HG02610 (cell line): Measurements from ENCODE around the gene CLTRN.
"Not testable (repeated sequence)": the region's sequence is repeated elsewhere in the genome, so short reads cannot be mapped to it uniquely, and the experiment has no call there.

Experiments used
- ATAC-seq: cut with Tn5 transposase; IDR thresholded peaks from one replicate; pipeline ENCODE4 v1.9.1; 2021; ENCODE audit warnings: mild to moderate bottlenecking, moderate library complexity; ENCODE audit not compliant: unreplicated experiment

Gene CLTRN, protein sequence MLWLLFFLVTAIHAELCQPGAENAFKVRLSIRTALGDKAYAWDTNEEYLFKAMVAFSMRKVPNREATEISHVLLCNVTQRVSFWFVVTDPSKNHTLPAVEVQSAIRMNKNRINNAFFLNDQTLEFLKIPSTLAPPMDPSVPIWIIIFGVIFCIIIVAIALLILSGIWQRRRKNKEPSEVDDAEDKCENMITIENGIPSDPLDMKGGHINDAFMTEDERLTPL

DNA sequence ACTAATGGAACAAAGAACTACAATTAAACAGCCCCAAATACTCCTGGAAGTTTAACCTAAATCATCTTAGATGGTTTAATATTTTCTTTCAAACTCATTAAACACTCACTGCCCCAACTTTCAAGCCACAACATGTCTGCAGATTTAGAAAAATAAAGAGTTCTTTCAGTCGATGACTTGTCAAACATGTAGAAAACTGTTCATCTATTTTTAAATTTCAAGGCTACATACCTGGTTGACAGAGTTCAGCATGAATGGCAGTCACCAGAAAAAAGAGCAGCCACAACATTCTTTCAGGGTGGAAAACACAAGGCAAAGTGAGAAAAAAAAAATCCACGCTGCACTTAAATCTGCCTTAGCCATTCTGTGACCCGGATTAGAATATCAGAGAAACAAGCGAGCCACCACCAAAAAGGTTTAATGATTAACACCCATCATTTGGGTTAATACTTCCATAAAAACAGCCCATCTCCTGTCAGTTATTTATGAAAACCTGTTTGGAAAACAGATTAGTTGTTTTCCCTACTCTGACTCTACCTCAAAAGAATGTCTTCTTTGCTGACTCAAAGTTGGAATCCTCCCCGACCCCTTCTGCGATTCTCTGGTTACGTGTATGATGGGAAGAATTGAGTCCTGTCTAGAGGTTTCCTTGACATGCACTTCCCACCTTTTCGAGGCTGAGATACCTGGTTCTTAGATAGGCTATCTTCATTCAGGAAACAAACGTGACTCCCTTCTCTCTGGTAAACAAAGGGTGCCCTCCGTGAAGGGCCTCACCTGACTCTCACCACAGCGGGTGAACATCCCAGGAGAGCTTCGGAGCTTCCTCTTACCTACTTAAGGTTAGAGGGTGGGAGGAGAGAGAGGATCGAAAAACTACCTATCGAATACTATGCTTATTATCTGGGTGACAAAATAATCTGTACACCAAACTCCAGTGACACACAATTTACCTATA lies at the start of gene CLTRN:
CLTRN (minus strand) TSS at position 319 of the 958 bp plus-strand sequence; CDS start at position 289, 30 bp downstream.
- no peak for ATAC-seq

DNA sequence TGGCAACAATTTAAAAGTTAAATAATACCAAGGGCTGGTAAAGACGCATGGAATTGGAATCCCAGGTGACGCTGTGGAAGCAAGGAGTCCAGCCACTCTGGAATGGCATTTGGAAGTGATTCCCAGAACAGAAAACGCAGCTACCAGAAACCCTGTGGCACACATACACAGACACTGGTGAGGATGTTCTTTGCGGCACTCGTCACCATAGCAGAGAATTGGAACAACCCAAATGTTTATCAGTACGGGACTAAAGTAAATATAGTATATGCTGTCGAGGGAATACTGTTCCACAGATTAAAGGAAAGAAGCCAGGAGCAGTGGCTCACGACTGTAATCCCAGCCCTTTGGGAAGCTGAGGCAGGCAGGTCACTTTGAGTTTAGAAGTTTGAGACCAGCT lies 39.7 kb upstream of the CLTRN start:
- ATAC-seq, result not testable (repeated sequence)

DNA sequence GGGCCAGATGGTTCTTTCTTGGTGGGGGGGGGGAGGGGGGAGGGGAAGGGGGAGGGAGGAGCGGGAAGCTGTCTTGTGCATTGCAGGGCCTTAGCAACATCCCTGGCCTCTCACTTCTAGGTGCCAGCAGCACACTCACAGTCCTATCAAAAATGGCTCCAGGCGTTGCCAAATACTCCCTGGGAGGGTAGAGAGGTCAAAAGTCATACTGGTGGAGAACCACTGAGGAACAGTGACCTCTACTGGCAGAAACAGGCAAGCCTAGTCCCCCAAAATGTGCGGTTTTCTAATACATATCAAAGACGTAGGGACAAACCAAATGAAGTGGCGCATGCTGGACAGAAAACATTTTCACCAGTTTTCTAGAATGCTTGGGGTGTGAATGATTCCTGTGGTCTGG lies 39.2 kb upstream of the CLTRN start:
- ATAC-seq, result not testable (repeated sequence)

DNA sequence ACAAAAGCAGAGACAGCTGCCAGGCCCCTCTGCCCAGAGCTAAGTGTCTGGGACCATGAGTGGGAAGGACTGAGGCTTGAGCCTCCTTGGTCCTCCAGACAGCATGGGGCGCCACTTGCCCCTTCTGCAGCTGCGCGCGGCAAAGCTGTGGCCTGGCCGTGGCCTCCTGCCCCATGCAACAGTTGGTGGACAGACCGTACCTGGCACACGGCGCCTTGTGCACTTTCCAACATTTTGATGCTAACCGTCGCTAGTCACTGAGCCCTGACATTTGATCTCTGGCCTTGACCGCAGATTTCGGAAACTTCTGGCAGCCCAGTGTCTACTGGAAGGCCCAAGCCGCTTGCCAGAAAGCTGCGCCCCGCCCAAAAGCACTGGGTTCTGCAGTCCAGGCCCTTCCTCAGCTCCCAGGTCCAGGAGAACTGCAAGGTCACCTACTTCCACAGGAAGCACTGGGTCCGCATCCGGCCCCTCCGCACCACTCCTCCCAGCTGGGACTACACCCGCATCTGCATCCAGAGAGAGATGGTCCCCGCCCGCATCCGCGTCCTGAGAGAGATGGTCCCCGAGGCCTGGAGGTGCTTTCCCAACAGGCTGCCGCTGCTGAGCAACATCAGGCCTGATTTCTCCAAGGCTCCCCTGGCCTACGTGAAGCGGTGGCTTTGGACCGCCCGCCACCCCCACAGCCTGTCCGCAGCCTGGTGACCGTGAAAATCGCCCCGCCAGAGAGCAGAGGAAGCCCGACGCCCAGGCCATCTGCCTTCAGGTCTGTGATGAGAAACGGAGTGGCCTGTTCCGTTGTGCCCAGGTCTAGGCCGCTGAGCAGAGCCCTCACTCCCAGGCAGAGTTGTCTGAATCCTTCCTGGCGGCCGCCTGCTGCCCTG lies 38.1 kb upstream of the CLTRN start:
- no peak for ATAC-seq

DNA sequence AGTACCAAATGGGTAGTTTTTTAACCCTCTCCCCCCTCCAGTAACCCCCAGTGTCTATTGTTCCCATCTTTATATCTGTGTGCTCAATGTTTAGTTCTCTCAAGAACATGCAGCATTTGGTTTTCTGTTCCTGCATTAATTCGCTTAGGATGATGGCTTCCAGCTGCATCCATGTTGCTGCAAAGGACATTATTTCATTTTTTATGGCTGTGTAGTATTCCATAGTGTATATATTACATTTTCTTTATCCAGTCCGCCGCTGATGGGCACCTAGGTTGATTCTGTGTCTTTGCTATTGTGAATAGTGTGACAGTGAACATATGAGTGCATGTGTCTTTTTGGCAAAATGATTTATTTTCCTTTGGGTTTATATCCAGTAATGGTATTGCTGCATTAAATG lies 31.9 kb upstream of the CLTRN start:
- no peak for ATAC-seq

DNA sequence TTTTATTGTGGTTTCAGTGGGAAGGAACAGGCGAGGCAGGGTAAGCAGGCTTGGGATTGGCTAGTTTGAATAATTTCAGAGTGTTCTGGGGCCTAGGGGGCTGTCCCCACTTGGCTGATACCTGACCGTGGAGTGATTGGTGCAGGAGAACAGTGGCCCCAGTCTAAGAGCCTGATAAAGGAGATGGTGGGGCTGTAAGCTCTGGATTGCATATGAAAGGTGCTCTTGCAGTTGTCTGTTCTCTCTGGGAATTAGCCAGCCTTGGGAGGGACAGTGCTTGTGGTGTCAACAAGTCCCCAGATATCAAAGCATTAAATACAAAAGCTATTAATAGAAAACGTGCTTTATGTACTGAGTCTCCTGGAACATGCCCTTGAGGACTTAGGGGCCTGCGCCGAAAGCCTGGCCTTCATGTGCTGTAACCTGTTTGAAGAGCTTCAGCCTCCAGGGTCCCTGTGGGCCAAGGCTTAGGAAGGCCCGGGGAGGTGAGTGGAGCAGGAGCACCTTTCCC lies 30.4 kb upstream of the CLTRN start:
- ATAC-seq, result no peak

DNA sequence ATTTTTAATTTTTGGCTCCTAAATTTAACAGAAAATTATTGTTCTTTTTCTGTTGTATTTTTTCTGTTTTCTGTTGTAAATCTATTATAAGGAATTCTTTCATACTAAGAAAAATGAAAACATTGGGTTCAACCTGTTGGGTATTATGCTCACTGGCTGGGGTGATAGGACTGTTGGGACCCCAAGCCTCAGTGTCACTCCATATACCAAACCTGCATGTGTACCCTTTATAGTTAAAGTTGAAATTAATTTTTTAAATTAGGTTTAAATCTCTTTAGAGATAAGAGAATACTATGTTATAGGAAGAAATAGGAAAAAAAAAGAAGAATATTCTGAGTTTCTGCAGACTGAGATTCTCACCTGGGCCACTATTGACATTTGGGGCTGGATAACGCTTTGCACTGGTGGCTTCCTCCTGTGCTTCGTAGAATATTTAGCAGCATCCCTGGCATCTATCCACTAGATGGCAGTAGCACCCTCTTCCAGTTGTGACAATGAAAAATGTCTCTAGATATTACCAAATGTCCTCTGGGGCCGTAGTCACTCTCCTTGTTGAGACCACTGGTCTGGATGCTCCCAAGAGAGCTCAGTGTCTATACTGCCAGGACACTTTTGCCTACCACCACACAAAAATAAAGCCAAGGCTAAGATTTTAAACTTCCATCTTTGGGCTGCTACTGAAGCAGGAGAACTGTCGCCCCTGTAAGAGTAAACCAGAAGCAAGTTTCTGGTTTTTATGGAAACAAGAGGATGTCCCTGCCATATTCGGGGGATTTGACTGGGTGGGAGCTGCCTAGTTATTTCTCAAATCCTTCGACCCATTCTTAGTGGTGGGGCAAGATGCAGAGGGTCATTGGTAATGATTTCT lies 22.4 kb upstream of the CLTRN start:
- ATAC-seq, result peak; percentile 68

DNA sequence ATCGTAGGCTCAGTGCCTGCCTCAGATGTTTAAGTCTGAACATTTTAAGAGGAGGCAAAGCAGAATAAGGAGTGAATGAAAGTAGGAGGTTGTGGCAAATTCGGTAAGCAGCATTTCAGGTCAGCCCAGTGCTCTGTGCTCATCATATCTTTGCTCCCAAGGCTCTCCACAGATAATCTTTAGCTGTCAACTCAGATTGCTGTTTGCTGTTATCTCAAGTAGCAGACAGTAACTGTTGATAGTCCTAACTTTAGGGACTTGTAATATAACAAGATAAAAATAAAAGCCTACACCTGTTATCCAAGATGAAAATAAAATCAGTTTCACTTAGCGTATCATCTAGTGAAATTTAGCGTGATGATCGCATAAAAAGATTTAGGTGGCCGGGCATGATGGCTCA lies 18.6 kb upstream of the CLTRN start:
- ATAC-seq, result no peak

DNA sequence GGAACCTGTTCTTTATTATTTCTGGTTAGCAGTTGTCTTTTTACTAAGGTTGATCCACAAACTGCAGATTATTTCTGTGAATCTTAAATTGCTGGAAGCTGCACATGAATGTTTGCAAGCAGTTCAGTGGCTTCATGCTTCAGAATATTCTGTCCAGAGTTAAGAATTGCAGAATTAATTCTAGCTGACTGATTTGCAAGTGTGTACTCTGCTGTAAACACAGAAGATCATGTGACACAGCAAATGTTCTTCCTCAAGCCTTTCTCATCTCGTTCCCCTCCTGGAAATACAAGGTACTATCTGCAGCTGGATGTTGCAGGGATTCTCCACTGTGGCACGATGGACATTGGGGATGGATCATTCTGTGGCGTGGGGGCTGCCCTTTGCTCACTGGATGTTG lies 16.8 kb upstream of the CLTRN start:
- ATAC-seq, result no peak

DNA sequence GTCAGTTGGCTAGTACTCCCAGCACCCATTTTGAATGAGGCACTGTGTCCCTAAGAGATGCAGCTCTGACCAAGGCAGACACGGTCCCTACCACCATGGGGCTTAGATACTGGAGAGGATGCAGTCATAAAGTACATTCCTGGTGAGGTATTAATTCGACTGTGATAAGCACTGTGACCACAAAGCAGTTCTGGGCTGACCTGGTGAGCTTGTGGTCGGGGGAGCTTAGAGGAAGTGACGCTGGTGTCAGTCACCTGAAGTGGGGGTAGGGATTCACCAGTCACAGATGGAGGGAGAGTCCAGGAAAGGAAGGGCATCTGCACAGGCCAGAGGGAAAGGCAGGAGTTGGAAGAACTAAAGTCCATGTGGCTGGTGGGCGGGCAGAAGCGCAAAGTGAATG lies 15.8 kb upstream of the CLTRN start:
- no peak for ATAC-seq

DNA sequence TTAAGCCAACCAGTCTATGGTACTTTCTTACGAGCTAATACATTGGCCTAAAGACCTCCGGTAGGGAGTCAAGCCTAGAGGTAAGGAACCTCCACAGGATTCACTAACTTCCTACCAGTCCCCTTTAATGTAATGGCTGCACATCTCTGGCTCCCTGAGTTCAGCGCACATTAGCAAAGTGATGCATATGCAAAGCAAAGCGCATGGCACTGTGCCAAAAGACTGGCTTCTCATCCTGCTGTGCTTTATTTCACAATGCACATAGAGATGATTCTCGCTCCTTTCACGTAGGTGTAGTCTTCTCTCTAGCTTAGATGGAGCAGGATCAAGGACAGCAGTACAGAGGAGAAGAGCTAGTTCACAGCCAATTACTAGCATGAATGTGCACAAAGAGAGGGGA lies 14.6 kb upstream of the CLTRN start:
- no peak for ATAC-seq

DNA sequence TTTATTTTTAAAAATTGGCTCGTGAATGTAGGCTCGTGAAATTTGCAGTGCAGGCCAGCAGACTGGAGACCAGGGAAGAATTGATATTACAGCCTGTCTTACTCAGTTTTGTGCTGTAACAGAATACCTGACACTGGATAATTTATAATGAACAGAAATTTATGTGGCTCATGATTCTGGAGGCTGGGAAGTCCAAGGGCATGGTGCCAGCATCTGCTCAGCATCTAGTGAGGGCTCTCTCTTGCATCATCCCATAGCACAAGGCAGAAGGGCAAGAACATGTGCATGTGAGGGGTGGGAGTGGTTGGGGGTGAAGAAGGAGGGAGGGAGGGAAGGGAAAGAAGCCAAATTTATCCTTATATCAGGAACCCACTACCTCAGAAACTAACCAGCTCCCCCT lies 13.7 kb upstream of the CLTRN start:
- ATAC-seq, result no peak

DNA sequence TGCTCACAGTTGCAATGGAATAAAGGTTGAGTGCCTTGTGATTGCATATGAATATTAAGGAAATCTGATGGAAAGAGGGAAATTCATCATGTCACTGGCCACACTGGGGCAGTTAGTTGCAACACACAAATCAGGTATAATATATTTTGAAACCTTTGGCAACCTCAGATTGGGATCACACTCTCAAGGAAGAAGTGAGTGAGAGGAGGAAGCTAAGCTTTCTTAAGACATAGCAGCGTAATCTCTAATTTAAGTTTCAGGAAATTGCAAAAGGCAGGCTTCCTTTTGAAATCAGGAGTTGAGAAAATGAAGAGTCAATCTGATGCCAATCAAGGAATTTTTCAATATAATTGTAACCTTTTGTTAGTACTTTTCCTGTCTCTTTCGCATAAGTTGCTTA lies 12.3 kb upstream of the CLTRN start:
- ATAC-seq, result no peak

DNA sequence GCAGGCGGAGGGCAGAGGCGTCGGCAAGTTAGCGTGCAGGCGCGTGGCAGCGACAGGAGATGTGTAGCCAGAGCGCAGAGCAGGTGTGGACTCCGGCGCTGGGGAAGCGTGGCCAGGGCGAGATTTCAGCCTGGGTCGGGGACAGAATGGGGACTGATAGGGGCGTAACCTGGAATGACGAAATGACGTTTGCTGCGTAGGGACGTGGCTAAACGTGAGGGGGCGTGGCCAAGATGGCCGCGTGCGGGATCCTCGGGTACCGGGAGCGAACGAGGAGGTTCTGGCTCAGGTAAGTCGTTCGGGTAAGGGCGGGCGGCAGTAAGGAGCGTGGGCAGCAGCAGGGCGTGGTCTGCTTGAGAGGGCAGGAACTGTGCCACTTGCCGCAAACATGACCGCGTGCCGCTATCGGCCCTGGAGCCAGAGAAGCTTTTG lies 10.9 kb upstream of the CLTRN start:
- ATAC-seq, result peak; percentile 58

DNA sequence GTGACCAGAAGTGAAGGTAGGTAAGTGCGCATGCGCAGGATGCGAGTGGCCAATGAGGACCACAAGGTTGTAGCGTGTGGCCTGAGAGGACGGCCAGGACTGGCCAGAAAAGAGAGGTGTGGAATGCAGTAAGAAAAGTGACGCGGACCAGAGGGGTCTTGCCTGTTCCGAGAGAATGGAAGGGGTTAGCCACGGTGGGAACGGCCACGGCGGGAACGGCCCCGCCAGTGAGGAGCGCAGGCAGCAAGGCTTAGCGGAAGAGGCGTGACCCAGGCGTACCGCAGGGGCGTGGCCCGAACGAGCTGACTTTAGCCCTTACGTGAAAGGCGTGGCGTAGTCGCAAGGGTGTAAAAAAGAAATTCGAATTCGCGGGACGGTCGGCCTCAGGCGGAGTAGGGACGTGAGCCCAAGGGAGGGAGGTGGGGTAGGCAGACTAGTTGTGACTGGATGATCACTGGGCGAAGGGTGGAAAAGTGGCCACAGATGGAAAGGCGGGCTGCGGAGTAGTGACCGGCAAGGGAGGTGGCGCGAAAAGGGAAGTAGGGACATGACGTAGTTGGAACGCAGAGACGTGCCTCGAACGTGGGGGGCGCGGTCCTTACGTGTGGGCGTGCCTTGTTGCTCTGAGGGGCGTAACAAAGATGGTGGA lies 10.4 kb upstream of the CLTRN start:
- ATAC-seq, result peak; percentile 79

DNA sequence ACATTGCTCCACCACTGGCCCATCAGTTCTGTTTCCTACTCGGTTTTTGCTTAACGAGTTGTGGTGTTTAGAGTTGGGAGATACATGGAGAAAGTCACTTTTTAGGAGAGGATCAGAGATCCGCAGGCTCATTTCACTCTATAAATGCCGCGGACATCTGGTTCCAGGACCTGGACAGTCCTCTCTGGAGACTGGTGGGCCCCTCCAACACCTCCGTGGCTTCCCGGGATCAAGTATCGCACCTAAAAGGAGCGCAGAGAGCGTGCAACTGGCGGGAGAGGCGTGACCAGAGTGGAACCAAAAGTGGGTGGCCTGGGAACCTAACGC lies 9.9 kb upstream of the CLTRN start:
- ATAC-seq, result no peak

DNA sequence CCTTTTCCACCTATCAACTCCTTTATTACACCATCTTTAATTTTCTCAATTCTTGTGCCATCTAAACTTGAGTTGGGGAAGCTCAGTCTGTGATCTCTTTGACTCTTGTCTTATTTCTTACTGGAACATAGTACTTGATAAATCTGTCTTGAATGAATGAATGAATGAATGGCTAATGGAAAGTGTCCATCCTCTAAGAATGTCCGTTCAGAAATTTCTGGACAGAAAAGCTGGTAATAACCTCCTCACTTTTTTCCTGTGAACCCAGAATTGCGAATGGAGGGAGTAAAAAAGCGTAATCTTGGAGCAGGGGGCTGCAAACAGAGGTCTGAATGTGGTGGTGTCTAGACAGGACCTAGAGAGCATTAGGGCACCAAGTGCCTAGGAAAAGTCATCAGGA lies 9.4 kb upstream of the CLTRN start:
- ATAC-seq, result no peak

DNA sequence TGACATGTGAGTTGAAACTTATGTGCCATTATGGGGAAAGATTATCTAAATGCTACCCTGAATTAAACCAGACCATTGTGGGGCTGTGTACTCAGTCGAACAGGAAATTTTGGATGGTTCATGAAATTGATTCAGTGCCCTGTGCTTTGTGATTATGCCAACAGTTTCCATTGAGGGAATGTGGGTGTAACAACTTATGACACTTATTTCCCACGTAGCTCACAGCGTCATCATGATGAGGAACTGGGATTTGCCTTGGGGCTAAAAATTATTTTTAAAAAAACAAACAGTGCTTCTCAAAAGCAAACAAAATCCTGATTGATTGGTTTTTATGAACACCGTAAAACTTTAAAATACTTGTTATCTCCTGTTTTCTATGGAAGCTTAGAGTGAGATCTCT lies 8.3 kb upstream of the CLTRN start:
- no peak for ATAC-seq

DNA sequence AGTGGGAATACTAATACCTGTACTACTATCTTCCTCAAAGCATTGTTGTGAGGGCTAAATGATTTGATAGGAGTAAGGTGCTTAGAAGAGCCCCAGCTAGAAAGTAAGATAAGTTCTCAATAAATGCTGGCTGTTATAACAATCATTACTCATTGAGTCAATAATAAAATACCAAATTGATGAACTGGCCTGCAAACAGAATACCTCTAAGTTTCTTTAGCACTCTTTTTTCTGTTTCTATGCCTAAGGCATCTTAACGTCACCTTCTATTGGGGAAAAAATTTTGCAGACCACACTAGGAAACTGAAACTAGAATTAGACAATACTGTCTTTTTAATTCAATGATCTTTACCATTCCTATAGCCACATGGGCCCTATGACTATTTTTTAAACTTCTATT lies 1.2 kb downstream of the CLTRN start:
- ATAC-seq, result no peak

DNA sequence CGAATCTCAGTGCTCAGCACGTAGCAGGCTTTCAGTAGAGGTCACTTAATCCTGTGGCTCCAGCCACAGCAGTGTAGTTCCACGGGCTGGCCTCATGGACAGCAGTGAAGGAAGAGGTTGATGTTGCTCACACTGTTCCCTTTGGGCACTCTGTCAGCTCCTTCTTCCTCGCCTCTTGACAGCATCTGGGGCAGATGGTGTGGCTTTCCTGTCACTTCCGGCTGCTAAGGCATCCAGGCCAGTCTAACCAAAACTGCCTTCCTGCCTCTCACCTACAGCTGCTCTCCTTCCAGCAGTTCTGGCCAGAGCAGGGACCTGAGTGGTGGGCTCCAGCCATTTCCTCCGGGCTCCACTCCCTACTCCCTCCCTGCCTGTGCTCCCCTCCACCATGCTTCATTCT lies 9.8 kb downstream of the CLTRN start:
- ATAC-seq, result not testable (repeated sequence)
